HG03159 (cell line): ENCODE results near the gene SPATA2L.

ENCODE experiments used
- ATAC-seq: cut with Tn5 transposase; IDR thresholded peaks from one replicate; pipeline ENCODE4 v1.9.1; 2021; ENCODE audit warnings: mild to moderate bottlenecking, moderate library complexity; ENCODE audit not compliant: unreplicated experiment

The SPATA2L gene

DNA sequence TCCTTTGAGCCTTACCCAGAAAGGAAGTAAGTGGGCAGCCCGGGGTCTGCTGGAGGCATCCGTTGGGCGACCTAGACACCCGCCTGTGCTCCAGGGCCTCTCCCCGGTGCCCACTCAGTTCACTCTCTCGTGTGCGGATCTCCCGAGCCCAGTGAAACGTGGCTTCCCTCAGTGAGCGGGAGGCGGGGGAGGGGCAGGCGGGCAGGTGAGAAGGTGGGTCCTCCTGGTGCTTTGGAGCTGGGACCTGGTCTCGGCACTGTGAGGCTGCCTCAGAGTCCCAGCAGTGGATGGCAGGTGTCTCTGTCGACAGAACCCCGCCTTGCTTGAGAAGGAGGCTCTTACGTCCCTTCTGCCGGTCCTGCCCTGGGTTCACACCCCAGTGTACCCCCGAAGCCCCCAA lies 27.8 kb upstream of the SPATA2L start:
- no peak for ATAC-seq

- ATAC-seq, result no peak
These were observed 26.1 kb upstream of the SPATA2L start for GRCh38 chr16:89727406-89728120.

GRCh38 chr16:89723279-89724250 lies 22.1 kb upstream of the SPATA2L start:
- ATAC-seq, result no peak

GRCh38 chr16:89722392-89723278 lies 21.1 kb upstream of the SPATA2L start:
- peak; percentile 30 for ATAC-seq

DNA sequence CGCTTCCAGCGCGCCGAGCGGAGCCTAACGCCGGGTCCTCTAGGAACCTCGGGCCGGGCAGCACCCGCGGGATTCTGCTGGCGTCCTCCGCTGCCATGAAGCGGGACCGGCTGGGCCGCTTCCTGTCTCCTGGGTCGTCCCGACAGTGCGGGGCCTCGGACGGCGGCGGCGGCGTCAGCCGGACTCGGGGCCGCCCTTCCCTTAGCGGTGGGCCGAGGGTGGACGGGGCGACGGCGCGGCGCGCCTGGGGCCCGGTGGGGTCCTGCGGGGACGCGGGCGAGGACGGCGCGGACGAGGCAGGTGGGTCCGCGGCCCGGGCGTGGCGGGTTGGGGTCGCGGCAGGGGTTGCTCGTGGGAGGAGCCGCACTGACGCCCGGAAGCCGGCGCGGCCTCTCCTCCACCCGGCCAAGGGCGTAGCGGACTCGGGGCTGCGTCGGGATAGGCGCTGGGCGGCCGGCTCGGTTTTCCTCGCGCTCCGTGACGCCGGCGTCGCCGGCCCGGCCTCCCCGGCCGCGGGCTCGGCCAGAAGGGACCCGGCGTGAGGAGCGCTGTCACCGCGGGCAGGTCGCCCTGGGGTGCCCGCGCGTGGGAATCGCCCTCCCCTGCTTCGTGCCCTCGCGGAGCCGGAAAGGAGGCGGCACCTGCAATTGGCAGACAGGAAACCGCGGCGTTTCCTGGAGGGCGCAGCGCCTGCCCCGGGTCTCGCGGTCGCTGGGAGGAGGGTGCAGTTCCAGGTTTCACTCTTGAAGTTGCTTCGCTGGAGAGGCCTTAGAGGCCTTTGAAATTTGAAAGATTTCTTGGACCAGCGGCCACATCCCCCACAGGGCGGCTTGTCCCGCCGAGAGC lies 20.3 kb upstream of the SPATA2L start:
- peak; percentile 27 for ATAC-seq

GRCh38 chr16:89720813-89721545 lies 19.5 kb upstream of the SPATA2L start, which contains the start of the genes VPS9D1 and ZNF276:
Gene VPS9D1, minus strand, starts transcription at chr16:89720898. Its CDS starts 37 bp downstream, at chr16:89720861.
Gene ZNF276, plus strand, starts transcription at chr16:89721537. Its CDS starts 104 bp downstream, at chr16:89721641.
- peak; percentile 54 for ATAC-seq

GRCh38 chr16:89720551-89720812 lies 19.0 kb upstream of the SPATA2L start:
- ATAC-seq, result peak; percentile 11

GRCh38 chr16:89717688-89718505 lies 16.4 kb upstream of the SPATA2L start:
- no peak for ATAC-seq

GRCh38 chr16:89716916-89717687 lies 15.6 kb upstream of the SPATA2L start:
- no peak for ATAC-seq

DNA sequence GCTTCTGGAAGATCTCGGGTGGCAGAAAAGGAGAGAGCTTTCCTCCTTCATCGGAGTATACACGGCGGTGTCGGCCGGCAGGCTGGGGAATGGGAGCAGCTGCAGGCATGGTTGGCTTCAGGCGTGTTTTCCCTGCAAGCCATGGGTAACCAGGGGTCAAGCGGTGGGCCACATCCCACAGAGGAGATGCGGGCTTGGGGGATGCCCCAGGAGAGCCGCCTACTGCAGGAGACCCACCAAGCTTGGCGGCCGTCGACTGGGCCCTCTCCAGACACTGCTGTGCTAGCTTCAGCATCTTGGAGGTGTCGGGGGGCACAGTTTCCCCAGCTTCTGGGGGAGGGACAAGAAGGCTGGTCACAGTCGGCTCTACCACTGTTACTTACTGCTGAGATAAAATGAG lies 15.0 kb upstream of the SPATA2L start:
- no peak for ATAC-seq

- no peak for ATAC-seq
These were observed 10.8 kb upstream of the SPATA2L start for GRCh38 chr16:89712274-89712781.

GRCh38 chr16:89711601-89712273 lies 10.2 kb upstream of the SPATA2L start:
- no peak for ATAC-seq

DNA sequence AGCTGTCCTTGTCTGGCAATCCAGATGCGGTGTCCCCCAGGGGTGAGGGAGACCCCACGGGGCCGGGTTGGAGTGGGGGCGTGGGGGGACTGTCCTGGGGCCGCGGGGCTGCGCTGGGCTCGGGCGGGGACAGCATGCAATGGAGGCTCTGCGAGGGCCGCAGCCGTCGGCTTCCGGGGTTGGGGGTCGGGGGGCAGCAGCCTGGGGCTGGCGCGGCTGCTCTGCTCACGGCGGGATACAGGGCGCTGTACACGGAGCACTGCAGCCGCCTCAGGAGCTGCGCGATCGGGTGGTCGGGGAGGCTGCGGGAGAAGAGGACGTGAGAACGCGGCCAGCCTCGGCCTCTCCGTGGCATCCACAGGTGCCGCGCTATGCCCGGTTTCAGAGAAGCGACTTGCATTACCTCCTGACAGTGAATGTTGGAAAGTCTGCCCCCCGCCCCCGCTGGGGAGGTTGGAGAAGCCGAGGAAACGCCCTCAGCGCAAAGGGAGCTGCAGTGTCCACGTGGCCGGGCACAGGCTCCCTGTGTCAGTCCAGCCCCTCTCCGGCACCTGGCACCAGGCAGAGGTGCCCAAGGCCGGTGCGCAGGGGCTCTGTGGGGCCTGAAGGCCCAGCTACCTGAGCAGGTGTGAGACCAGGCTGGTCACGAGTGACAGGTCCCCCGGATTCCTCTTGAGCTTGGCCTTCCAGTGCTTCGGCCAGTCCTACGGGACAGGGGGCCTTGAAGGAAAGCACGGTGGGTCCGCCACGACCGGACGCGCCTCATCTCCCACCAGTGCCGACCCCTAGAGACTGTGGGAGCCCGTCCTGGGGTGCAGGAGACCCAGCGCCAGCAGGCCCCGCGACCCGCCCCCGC lies 9.4 kb upstream of the SPATA2L start:
- ATAC-seq, result no peak

- no peak for ATAC-seq
These were observed 8.4 kb upstream of the SPATA2L start for GRCh38 chr16:89709716-89710432.

- ATAC-seq, result no peak
These were observed 7.7 kb upstream of the SPATA2L start for GRCh38 chr16:89709166-89709565.
